GM19328 (cell line): ENCODE measurements around the gene RNF13.
"Not testable (repeated sequence)": the region's sequence is repeated elsewhere in the genome, so short reads cannot be mapped to it uniquely, and the experiment has no call there.

ENCODE experiments used
- ATAC-seq: cut with Tn5 transposase; IDR thresholded peaks from one replicate; pipeline ENCODE4 v1.9.1; 2021; ENCODE audit warnings: mild to moderate bottlenecking, moderate library complexity; ENCODE audit not compliant: unreplicated experiment

The RNF13 gene

DNA sequence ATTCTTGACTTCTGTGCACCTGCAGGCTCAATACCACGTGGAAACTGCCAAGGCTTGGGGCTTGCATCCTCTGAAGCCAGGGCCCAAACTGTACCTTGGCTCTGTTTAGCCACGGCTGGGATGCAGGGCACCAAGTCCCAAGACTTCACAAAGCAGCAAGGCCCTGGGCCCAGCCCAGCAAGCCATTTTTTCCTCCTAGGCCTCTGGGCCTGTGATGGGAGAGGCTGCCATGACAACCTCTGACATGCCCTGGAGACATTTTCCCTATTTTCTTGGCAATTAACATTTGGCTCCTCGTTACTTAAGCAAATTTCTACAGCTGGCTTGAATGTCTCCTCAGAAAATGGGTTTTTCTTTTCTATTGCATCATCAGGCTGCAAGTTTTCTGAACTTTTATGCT lies 25.5 kb downstream of the RNF13 start:
- not testable (repeated sequence) for ATAC-seq

DNA sequence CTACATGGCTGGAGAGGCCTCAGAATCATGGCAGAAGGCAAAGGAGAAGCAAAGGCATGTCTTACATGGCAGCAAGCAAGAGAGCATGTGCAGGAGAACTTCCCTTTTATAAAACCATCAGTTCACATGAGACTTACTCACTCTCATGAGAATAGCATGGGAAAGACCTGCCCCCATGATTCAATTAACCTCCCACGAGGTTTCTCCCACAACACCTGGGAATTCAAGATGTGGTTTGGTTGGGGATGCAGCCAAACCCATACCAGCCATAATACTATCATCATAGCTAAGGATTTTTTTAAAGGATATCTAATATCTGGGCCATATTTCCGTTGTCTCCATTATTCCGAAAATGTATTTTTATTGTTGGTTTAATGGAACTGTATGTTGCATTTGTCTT lies 26.5 kb downstream of the RNF13 start:
- not testable (repeated sequence) for ATAC-seq

GRCh38 chr3:149839896-149840295 lies 26.9 kb downstream of the RNF13 start:
- ATAC-seq: no peak

GRCh38 chr3:149843502-149843901 lies 30.5 kb downstream of the RNF13 start:
- ATAC-seq: no peak

DNA sequence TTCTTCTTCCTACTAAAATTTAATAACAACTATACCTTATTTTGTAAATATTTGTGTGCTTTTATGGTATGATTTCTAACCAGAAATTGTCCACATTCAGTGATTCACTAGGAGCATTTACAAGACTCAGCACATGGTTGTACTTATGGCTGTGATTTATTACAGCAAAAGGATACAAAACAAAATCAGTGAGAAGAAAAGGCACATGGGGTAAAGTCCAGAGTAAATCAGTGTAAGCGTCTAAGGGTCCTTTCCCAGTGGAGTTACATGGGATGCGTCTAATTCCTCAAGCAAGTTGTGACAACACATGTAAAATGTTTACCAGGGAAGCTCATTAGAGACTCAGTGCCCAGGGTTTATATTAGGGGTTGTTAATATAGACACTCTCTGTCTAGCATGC lies 31.1 kb downstream of the RNF13 start:
- ATAC-seq: no peak

DNA sequence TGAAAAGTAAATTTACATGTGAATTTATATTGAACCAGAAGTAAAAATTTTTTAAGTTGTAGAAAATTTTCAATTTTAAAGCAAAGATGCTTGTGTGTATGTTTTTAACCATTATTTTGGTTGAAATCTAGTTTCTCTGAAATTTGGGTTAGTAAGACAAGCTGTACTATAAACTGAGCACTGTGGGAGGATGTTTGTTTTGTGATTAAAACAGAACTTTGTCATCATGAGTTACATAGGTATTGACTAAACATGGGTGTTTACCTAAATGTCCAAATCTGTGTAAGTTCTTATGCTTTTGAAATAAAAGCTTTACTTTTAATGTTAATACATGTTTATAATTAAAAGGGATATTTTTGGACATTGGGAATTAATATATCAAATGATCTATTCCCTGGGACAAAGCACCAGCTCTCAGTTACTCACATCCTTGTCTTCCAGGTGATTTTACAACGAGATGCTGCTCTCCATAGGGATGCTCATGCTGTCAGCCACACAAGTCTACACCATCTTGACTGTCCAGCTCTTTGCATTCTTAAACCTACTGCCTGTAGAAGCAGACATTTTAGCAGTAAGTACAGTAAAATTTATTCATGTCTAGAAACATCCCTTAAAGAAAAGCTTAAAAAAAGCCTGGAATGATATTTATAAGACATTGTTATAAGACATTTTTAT lies 32.7 kb downstream of the RNF13 start:
- no peak for ATAC-seq

DNA sequence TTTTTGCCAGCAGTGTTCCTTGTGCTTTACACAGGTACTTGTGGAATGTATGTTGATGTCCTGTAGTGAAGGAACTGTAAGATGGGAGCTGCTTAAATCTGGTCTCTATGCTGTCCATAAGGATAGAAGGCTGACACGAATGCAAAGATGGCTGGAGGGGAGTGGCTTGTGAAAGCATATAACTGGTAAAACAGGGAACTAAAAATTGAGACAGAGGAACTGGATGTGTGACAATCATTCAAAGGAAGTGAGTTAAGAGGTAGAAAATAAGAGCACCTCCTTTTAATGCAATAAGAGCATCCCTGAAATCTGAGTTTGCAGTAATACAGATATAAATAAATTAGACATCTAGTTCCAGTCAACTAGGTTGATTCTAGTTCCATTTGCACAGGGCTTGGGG lies 35.2 kb downstream of the RNF13 start:
- ATAC-seq: no peak

GRCh38 chr3:149848688-149849087 lies 35.7 kb downstream of the RNF13 start:
- no peak for ATAC-seq

DNA sequence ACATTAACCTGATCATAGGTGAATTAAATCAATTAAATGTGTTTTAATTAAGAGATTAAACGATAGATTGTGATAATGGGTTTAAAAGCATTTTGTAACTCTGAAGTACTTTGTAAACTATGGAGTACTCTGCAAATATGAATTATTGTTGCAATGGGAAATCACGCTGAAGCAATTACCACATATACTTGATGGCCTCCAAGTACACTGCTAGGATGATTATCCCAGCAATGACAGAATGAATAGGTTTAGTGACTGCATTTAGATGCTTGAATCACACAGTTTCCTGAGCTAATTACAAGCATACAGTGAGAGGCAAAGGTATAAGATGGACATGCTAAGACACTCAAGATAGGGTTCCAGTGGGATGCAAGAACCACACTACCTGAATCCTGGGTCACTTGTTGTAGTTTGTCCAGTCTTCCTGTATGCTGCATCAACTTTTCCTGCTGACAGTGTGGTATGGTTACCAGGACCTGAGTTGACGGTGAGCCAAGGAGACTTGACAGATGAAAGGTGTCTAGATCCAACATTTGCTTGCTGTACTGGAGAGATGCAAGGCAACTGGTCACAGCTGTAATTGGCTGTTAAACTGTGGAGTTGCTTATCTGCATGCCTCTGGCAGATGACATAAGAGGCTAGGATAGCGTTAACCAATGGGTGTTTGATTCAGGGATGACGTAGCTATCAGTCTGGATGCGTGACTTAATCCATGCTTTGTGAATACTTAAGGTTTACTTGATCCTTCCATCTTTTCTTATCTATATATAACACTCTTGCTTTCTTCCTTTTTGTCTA lies 38.0 kb downstream of the RNF13 start:
- ATAC-seq: no peak

- no peak for ATAC-seq
Measured at GRCh38 chr3:149858911-149859310, 45.9 kb downstream of the RNF13 start.

DNA sequence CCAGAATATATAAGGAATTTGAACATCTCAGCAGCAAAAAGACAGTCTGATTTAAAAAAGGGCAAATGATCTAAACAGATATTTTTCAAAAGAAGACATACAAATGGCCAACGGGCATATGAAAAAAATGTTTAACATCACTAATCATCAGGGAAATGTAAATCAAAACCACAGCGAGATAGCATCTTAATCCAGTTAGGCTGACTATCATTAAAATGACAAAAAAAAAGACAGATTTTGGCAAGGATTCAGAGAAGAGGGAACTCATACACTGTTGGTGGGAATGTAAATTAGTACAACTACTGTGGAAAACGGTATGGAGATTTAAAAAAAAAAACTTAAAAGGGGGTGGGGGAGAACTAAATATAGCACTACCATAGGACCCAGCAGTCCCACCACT lies 47.9 kb downstream of the RNF13 start:
- ATAC-seq: no peak

DNA sequence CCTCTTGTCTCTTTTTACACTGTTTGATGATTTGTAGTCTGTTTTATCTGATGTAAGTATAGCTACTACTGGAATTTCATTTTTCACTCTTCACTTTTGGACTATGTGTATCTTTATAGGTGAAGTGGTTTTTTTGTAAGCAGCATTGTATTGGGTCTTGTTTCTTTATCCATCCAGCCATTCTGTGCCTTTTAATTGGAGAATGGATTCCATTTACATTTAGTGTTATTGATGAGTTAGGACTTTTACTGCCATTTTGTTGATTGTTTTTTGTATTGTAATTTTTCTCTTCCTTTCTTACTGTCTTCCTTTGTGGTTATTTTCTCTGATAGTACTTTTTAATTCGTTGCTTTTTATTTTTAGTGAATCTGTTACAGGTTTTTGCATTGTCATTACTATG lies 54.5 kb downstream of the RNF13 start:
- no peak for ATAC-seq

- ATAC-seq: no peak
Measured at GRCh38 chr3:149871855-149872254, 58.8 kb downstream of the RNF13 start.

DNA sequence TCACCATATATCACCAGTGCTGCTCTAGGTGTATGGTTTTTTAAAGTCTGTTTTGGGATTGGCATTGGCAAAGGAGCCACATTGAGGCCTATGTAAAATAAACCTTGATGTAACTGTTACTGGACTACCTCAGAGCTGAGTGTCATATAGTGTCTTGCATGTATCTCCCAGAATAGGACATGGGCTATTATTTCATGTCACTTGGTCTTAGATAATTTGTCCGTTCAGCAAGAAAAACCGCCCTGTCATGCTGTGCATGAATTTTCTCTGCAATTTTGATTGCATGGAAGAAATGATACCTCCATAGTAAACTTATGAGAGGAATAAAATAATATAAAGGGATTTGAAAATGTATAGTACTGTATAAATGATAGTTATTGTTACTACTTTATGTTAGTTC lies 59.6 kb downstream of the RNF13 start:
- no peak for ATAC-seq

- ATAC-seq: no peak
Measured at GRCh38 chr3:149877668-149878067, 64.7 kb downstream of the RNF13 start.

GRCh38 chr3:149879872-149880271 lies 66.9 kb downstream of the RNF13 start:
- no peak for ATAC-seq

- ATAC-seq: no peak
Measured at GRCh38 chr3:149881879-149882278, 68.9 kb downstream of the RNF13 start.

- ATAC-seq: no peak
Measured at GRCh38 chr3:149883134-149883533, 70.1 kb downstream of the RNF13 start.

- not testable (repeated sequence) for ATAC-seq
Measured at GRCh38 chr3:149883860-149884259, 70.8 kb downstream of the RNF13 start.

- ATAC-seq: not testable (repeated sequence)
Measured at GRCh38 chr3:149884848-149885247, 71.8 kb downstream of the RNF13 start.

DNA sequence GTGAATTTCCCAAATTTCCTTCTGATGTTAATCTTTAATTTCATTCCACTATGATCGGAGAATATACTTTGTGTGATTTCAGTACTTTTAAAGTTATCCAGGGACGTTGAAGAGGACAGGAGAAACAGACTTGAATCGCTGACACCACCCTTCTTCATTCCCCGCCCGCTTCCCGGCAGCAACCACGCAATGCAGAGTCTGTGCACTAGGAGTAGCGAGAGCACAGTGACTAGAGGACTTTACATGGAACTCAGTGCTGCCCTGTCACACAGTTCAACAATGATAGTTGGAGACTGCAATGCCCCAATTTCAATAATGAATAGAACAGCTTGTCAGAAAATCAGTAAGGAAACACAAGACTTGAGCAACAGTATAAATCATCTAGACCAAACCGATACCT lies 73.9 kb downstream of the RNF13 start:
- no peak for ATAC-seq

DNA sequence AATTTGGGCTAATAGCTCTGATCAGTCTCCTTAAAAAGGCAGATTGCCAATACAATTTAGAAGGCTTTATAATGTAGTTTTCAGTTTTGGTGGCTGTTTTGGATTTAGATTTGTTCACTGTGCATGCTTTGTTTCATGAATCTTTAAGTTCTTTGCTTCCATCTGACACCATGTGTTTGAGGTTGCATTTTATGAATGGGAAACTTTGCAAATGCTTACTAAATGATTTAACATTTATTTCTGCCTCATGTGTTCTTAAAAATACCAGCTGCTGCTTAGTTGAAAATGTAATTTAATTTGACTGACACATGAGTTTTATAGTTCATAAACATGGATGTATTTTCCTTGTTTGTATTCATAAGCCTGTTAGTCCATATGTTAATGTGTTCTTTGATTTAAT lies 78.6 kb downstream of the RNF13 start:
- no peak for ATAC-seq

DNA sequence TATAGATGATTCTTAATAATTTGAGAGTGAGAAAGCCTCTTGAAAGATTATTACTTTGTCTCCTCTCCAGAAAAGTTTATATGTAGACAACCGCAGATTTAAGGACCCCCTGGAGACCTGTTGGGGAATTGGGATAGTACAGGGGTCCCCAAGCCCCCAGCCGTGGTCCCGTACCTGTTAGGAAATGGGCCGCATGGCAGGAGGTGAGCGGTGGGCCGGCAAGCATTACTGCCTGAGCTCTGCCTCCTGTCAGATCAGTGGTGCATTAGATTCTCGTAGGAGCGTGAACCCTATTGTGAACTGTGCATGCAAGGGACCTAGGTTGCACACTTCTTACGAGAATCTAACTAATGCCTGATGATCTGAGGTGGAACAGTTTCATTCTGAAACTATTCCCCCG lies 79.4 kb downstream of the RNF13 start:
- no peak for ATAC-seq
